Measurements from ENCODE around the gene STX1B.

Gene STX1B

DNA sequence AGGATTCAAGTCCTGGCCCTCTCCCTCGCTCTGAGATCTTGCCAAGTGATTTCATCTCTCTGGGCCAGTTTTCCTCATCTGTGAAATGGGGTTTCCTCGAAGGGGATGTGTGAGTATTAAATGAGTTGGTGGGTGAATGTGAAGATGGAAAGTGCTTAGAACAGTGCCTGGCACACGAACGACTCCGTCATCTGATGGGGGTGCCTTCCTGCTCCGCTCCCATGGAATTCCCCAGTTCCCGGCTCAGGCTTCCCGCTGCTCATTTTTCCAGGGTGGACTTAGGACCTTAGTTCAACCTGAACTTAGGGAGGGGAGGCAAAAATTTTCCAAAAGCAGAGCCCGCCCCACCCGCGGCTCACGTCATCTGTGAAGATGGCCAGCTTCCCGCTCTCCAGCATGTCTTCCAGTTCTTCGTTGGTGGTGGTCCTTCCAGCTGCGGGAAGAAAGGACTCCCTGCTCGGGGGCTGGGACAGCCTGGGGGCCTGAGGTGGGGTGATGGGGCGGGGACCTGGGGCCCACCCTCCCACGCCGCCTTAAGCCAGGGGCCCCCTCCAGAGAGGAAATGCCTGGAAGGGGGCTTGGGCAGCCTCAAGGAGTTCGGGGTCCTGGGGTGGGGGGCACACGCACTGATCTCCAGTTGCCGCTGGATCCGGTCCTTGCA is 14.0 kb downstream of the STX1B start:
- no peak for DNase-seq (ENCODE audit: low spot score)

DNA sequence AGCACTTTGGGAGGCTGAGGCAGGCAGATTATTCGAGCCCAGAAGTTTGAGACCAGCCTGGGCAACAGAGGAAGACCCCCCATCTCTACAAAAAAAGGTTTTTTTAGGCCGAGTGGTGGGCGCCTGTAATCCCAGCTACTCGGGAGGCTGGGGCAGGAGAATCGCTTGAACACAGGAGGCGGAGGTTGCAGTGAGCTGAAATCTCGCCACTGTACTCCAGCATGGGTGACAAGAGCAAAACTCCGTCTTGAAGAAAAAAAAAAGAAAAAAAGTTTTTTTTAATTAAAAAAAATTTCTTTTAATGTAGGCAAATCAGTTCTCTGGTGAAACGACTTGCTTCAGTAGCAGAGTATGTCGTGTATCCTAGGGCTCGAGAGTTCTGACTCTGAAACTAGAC is 14.5 kb downstream of the STX1B start:
- no peak for DNase-seq (ENCODE audit: low spot score)

DNA sequence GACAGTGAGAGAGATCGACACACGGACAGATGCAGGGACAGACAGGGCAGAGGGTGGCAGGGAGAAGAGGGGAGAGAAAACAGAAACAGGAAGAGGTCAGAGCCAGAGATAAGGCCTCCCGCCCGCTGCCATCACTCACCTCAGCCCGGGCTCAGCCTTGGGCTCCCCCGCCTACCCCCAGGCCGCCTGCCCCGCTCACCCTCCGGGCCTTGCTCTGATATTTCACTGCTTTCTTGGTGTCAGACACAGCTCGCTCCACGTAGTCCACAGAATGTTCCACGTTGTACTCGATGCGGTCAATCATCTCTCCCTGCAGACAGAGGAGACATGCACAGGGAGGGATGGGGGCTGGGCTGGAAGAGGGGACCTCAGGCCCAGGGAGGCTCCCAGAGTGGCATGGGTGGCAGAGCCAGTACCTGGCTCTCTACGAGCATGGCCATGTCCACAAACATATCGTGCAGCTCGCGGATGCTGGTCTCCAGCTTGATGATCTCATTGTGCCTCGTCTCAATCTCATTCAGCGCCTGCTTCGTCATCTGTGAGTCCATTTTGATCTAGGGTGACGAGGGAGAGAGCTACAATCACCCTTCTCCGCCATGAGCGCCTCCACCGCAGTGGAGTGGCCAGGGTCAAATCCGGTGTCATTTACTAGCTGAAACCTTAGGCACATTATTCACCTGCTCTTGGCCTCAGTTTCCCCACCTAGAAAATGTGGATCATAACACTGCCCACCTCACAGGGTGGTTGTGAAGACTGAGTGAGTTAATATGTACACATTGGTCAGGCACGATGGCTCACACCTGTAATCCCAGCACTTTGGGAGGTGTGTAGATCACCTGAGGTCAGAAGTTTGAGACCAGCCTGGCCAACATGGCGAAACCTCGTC is 17.3 kb downstream of the STX1B start:
- no peak for DNase-seq (ENCODE audit: low spot score)

DNA sequence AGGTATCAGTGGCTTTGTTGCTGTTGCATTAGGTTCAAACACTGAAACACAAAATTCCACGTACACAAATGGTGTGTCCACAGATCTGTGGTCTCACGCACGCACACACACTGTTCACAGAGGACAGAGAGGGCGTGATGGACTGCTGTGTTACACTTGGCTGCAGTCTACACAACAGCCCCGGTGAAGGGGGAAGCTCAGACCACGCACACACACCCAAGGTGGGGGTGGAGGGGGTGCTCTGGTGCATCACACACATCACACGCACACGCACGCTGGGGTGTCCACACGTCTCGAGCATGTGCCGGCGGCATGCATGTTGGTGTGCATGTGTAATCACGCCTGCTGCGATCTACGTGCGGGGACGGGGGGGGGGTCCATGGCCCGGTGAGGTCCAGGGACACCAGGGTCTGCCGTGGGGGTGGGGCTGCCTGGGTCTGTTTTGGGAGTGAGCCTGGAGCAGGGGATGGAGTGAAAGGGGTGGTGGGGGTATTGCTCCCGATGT is 18.1 kb downstream of the STX1B start:
- DNase-seq (ENCODE audit: low spot score), result no peak

DNA sequence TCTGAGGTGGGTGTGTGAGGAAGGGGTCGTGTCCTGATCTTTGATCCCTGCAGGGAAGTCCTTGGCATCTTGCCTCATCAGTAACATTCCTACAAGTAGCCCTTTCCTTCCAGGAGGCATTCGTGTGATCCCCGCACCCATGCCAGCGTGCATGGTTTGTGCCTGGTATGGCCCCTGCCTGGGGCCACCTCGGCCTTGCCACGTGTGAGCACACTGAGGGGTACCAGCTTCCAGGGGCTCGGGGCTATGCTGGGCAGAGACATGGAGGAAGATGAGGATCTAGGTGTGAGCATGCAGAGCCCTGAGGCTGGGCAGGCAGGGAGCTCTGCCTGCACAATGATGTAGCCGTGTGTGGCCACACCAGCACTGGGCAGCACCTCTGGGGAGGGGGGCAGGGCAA is 19.4 kb downstream of the STX1B start:
- DNase-seq (ENCODE audit: low spot score), result no peak

DNA sequence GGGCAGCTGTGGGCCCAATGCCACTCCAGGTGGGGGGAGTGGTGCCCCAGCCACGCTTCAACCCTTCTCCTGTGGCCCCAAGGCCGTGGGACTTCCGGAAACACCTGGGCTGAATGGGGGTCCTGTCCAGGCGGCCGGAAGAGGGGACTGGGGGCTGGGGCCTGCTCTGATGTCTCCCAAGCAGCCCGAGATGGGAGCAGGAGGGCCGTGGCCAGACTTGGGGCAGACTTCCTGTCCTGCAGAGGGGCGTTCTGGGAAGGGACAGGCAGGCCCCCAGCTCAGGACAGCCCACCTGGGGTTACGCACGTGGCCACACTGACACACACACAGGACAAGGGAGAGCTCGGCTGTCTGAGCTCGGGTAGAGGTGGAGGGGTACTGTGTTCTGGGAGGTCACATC is 20.3 kb downstream of the STX1B start:
- no peak for DNase-seq (ENCODE audit: low spot score)

DNA sequence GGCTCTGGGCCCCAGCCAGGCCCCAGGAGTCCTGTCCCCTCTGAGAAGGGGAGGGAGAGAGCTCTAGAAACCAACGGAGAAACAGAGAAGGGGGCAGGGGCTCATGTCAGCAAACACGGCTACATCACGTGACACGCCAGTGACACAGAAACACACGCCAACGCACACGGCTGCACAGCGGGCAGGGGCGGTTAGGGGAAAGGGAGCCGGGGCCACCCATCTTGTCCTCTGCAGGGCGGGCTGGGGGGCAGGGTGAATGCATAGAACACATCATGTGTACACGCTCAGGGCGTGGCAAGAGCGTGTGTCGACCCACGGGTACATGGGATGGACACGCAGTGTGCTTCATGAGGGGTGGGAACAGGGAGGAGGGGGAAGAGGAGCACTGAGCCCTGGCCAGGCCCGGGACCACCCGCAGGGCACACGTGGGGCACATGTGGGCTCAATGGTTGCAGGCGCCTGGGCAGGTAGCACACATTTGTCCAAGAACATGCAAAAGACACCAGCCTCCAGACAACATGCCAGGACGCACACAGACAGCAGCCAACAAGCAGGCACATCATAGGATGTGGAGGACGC is 20.9 kb downstream of the STX1B start:
- DNase-seq (ENCODE audit: low spot score), result no peak

DNA sequence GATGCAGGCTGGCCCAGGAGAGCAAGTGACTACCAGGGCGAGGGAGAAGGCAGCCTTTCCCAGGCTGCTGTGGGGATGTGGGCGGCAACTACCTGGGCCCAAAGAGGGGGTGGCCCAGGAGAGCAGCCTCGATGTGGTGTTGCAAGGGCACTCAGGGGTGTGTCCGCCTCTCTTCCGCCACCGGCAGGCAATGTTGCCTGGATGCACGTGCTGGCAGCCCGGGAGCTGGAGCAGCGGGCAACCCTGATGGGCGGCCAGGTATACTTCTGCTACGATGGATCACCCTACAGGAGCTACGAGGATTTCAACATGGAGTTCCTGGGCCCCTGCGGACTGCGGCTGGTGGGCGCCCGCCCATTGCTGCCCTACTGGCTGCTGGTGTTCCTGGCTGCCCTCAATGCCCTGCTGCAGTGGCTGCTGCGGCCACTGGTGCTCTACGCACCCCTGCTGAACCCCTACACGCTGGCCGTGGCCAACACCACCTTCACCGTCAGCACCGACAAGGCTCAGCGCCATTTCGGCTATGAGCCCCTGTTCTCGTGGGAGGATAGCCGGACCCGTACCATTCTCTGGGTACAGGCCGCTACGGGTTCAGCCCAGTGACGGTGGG is 22.8 kb downstream of the STX1B start:
- no peak for DNase-seq (ENCODE audit: low spot score)

DNA sequence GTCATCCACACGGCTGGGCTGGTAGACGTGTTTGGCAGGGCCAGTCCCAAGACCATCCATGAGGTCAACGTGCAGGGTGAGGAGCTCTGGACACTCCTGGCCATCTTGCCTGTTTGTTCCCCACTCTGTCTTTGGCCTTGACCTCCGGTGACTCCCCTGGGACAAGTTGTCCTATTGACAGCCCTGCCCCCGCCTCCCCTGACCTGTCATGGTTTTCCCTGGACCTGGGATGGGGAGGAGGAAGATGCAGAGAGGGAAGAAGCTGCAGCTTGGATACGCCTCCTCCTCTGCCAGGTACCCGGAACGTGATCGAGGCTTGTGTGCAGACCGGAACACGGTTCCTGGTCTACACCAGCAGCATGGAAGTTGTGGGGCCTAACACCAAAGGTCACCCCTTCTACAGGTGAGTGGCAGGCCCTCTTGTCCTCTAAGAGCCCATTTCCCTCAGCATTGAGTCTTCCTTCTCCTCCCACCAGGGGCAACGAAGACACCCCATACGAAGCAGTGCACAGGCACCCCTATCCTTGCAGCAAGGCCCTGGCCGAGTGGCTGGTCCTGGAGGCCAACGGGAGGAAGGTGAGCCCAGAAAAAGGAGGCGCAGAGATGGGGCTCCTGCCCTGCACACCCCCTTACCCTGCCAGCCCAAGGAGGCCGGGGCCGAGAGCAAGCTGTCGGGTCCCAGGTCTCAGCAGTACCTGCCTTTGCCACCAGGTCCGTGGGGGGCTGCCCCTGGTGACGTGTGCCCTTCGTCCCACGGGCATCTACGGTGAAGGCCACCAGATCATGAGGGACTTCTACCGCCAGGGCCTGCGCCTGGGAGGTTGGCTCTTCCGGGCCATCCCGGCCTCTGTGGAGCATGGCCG is 24.1 kb downstream of the STX1B start:
- no peak for DNase-seq (ENCODE audit: low spot score)

DNA sequence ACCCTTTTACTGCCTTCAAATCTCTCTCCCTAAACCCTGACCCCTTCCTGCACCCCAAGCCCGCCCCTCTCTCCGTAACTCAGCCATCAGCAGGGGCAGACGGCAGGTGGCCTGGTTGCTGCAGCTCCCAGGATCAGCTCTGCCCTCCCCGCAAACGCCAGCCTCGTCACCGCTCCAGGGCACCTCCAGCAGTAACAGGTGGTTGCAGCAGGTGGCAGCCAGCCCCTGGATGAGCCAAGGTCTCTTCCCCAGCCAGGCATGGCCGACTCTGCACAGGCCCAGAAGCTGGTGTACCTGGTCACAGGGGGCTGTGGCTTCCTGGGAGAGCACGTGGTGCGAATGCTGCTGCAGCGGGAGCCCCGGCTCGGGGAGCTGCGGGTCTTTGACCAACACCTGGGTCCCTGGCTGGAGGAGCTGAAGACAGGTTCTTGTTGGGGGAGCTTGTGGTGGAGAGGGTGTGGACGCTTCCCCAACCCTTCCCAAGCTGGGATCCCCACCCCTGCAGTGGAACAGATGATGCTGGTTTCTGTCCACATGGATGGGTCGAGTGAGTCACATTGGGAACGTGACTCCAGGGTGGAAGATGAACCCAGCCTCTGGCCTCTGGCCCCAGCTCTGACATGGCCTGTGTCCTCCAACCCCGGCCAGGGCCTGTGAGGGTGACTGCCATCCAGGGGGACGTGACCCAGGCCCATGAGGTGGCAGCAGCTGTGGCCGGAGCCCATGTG is 24.9 kb downstream of the STX1B start:
- peak; percentile 60 for DNase-seq (ENCODE audit: low spot score)

DNA sequence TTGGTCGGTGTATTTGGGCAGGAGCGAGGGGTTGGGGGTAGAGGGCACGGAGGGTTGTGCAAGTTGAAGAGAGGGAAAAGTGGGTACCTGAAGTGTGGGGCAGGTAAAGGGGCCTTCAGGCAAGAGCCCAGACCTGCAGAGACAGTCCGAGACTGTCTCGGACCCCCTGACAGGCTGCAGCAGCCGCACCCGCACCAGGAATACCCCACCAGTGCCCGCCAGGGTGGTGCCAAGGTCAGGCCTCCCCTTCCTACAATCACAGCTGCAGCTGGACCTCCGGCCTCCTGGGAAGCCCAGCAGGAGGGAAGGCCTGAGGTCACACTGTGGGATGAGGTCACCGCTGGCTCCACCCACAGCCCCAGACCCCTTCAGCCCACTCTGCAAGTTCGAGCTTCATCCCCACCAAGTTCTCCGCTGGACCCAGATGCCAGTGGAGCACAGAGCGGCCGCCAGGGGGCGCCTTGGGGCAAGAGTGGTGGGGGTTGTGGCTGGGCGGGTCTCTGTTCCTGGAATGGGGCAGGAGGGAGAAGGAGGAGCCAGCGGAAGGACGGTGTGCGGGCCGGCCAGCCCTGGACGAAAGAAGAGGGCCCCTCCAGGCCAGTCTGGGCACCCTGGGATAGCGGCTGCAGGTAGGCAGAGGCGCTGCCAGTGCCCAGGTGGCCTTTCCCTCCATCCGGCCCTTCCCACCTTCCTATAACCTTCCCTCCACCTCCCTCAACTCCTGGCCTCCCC is 25.6 kb downstream of the STX1B start, which contains the start of gene HSD3B7:
TSS of gene HSD3B7 (plus strand) at position 539 of the 732 bp plus-strand sequence. CDS start 452 bp downstream, outside the sequence.
- DNase-seq (ENCODE audit: low spot score), result peak; percentile 97

DNA sequence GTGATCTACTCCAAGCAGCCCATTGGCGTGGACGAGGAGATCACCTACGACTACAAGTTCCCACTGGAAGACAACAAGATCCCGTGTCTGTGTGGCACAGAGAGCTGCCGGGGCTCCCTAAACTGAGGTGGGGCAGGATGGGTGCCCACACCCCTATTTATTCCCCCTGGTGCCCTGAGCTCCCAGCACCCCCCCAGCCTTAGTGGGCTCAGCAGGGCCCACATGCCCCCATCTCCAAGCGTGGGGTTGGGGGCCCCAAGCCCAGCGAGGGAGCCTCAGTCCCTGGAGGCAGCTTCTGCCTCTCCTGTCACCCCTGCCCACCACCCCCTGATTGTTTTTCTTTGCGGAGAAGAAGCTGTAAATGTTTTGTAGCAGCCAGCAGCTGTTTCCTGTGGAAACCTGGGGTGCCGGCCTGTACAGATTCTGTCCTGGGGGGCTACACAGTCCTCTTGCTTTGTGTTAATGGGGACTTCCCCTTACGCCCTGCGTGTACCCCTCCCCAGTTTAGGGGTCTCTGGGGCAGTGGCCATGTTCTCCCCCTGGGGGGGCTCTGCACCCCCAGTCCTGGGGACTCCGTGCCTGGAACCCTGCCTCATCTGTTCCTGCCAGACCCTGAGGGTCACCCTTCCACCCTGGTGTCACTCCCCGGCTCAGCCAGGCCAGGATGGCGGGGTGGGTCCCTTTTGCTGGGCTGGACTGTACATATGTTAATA is 26.4 kb downstream of the STX1B start:
- no peak for DNase-seq (ENCODE audit: low spot score)

DNA sequence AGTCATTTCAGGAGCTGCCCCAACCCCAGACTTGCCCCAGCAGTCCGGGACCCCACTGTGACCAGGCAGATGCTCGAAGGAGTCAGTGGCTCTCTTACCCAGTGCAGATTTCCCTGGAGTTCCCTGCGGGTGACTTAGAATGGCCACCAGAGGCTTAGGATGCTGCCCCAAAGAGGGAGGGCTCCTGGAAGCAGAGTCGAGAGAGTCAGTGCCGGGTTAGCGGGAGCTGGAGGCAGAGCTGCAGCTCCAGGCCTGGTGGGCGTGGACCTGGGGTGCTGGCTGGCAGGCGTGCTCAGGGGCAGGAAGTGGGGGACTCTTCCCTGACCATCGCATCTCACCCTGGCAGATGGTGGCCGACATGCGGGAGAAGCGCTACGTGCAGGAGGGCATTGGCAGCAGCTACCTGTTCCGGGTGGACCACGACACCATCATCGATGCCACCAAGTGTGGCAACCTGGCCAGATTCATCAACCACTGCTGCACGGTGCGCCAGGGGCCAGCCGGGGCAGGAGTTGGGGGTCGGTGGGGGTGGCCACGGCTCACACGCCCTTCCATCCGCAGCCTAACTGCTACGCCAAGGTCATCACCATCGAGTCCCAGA is 27.0 kb downstream of the STX1B start:
- DNase-seq (ENCODE audit: low spot score), result no peak

DNA sequence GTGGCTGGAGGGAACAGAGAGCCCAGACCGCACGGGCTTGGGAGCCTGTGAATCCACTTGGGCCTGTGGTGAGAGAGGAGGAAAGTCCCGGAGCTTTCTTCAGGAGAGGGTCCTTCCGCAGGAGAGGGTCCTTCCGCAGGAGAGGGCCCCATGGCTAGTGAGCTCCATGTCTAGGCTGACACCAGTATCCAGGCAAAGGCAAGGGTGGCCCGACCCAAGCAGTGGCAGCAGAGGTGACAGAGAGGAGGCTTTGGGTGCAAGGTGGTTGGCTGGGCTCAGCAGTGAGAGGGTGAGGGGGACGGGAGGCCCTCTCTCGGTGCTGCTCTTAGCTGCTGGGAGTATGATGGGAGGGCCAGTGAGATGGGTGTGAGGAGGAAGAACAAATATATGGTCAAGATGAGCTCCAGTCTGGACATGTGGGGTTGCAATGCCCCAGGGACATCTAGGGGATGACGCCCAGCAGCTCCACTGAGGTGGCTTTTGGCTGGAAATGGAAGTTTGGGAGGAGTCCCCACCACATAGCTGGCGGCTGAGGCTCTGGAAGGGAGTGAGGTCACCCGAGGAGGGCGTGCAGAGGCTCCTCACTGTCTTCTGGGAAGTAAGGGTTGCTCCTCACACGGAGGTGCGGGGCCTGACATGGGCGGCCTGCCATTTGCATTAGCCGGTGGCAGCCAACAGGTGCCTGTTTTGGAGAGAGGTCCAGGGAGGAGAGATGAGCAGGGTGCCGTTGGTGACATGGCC is 27.7 kb downstream of the STX1B start:
- DNase-seq (ENCODE audit: low spot score), result no peak

DNA sequence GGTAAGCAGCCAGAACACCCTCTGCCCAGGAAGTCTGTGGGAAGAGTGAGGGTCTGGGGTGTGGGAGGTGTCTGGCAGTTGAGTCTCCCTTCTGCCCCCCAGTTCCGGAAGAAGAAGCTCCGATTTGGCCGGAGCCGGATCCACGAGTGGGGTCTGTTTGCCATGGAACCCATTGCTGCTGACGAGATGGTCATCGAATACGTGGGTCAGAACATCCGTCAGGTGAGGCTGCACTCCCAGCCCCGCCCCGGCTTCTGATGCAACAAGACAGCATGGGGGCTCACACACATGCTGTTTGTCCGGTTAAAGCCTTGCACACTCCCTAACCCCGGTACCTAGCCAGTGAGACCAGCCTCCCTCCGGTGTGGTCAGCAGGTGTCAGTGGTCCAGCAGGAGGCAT is 29.5 kb downstream of the STX1B start:
- no peak for DNase-seq (ENCODE audit: low spot score)

DNA sequence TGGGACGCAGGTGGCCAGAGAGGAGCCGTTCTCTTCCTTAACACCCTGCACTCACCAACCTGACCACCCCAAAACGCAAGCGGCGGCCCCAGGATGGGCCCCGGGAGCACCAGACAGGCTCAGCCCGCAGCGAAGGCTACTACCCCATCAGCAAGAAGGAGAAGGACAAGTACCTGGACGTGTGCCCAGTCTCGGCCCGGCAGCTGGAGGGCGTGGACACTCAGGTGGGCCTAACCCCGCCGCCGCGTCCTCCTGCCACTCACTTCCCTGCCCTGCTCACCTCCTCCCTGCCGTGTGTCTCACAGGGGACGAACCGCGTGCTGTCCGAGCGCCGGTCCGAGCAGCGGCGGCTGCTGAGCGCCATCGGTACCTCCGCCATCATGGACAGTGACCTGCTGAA is 30.0 kb downstream of the STX1B start:
- DNase-seq (ENCODE audit: low spot score), result no peak

DNA sequence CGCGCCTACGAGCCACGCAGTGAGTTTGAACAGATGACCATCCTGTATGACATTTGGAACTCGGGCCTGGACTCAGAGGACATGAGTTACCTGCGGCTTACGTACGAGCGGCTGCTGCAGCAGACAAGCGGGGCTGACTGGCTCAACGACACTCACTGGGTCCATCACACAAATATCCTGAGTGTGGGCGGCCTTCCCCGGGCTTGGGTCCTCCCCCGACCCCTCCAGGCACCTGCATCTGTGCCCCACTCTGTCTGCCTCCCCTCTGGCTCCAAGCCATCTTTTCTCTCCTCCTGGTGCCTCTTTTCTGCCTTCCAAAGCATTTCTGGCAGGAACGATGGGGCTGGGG is 30.4 kb downstream of the STX1B start:
- DNase-seq (ENCODE audit: low spot score), result no peak

Data from AG08396 (cell line).